ENCODE results near the gene GASK1A.

GRCh38 chr3:43001094-43001553 is 22.0 kb downstream of the GASK1A start:
- TF ChIP-seq CTCF (conservative IDR thresholded peaks at IDR 0.05): no peak
- TF ChIP-seq ZFX (IDR thresholded peaks at IDR 0.05): peak; percentile 10; the same call in 1 of the 2 replicates
